GM12865 (cell line): Measurements from ENCODE around the gene DYNC2H1.
"Not testable (repeated sequence)": the region's sequence is repeated elsewhere in the genome, so short reads cannot be mapped to it uniquely, and the experiment has no call there.

ENCODE experiments used
- DNase-seq: peaks from one replicate; pipeline ENCODE4 v3.0.0; 2010; ENCODE audit warnings: low read depth
- H3K4me3 ChIP-seq: 2 replicates; pipeline ENCODE4 v1.5.1; 2011; ENCODE audit warnings: mild to moderate bottlenecking, low read depth, low read length, control low read depth
- CTCF ChIP-seq: IDR thresholded peaks from 2 replicates; pipeline ENCODE4 v1.5.1; 2011; ENCODE audit warnings: low read length, control low read depth, low read depth, inconsistent platforms; ENCODE audit not compliant: insufficient read depth; ENCODE audit errors: missing control alignments

Gene DYNC2H1

GRCh38 chr11:103112364-103112763 lies 3.1 kb downstream of the DYNC2H1 start:
- TF ChIP-seq CTCF = no peak
- DNase-seq = no peak
- H3K4me3 ChIP-seq = no peak overlapping the region

DNA sequence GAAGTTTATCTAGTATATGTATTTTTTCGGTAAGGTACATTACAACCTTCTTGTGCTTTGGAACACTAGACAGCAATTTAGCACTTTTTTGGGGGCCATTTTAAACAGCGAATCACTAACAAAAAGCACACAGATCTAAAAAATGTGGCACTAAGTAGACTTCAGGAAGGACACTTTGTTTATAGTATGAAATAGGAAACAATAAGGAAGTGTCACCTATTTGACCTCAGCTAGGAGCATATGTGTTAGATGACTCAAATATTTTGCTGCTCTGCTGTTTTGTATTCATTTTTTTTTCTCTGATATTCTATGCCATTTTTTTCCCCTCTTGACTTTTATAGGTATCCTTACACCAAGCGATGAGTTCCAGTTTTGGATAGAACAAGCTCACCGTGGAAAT lies 5.6 kb downstream of the DYNC2H1 start:
- no peak overlapping the region for H3K4me3 ChIP-seq
- TF ChIP-seq CTCF = no peak
- no peak for DNase-seq

- TF ChIP-seq CTCF = no peak
- no peak for DNase-seq
- no peak overlapping the region for H3K4me3 ChIP-seq
Observed at GRCh38 chr11:103125462-103125861, 16.2 kb downstream of the DYNC2H1 start.

- not testable (repeated sequence) for DNase-seq, H3K4me3 ChIP-seq
Observed at GRCh38 chr11:103141986-103142385, 32.8 kb downstream of the DYNC2H1 start.

GRCh38 chr11:103147627-103148026 lies 38.4 kb downstream of the DYNC2H1 start:
- H3K4me3 ChIP-seq = no peak overlapping the region

DNA sequence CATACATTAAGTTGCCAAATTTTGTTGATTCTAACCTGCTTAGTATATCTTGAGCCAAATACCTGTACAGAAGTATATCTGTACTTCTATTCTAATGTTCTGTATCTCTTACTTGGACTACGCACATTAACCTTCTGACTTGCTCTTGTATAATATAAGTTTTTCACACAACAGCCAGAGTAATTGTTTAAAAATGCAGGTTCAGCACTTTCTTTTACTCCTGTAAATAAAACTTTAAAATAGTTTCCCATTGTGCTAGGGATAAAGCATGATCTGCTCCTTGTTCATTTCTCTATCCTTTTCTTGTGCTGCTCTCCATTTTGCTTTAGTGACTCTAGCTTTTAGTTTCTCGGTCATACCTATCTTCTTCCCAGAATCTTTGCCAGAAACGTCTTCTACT lies 48.3 kb downstream of the DYNC2H1 start:
- no peak for DNase-seq
- no peak for TF ChIP-seq CTCF
- H3K4me3 ChIP-seq = no peak overlapping the region

More at GRCh38 chr11:103147627-103148026, 38.4 kb downstream of the DYNC2H1 start:
- no peak for DNase-seq
- no peak for TF ChIP-seq CTCF

DNA sequence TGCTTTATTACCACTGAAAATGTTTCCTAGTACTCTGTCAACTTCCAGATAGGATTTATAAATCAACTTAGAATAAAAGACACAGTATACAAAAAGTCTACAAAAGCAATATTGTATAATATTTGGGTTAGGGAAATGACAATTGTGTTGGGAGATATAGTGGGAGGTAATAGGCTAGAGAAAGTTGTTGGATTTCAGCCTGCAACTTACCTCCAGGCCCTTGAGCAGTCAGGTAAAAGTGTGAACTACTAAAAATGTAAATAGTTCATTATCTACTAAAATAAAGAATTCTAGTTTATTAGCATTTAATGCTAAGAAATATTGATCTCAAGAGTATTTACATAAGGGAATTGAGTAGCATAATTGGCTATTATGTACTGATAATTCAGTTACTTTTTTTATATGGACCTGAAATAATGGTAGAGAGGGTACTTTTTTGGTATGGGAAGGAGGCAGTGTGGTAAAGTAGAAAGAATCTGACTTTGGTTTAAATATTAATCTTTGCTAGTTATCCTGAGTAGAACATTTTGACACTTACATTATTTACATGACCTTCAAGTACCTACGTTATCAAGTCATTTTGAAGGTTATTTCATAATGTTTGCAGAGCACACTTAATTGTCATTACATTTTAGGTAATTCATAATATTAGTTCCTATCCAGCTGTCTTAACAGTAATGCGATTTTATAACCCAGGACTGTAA lies 55.0 kb downstream of the DYNC2H1 start:
- no peak overlapping the region for H3K4me3 ChIP-seq
- DNase-seq = no peak
- no peak for TF ChIP-seq CTCF
